SK-N-SH (cell line): ENCODE data around the gene SPNS1. TPM values are rescaled to one million over a fixed set of nuclear protein-coding genes. Genes with fewer than 3 reads are reported as not detected.

Experiments
- CTCF ChIA-PET: fragments of 300-600, 350-600 bp; formaldehyde crosslinking; extraction: SDS; loops from one replicate; lab custom pipeline; 2021; lab: Yijun Ruan, JAX
- POLR2A ChIA-PET: fragments of 350-600 bp; sonication (Branson Sonifier 250); formaldehyde crosslinking; extraction: SDS; loops from one replicate; lab custom pipeline; 2020; ENCODE audit warnings: antibody characterized with exemption, inconsistent platforms; lab: Yijun Ruan, JAX
- DNase-seq: peaks from one replicate; pipeline ENCODE4 v3.0.0; 2012
- H2AFZ ChIP-seq: fragments of 200-600 bp; sonication (generic); 2 replicates; pipeline ENCODE4 v1.8.1; 2016; ENCODE audit warnings: antibody characterized with exemption, mild to moderate bottlenecking, low read depth
- H3F3A ChIP-seq: fragments of 200-600 bp; sonication (generic); replicated peaks from 2 replicates; pipeline ENCODE3; 2016; ENCODE audit warnings: antibody characterized with exemption, mild to moderate bottlenecking; ENCODE audit not compliant: insufficient read depth
- H3K27ac ChIP-seq, 2 experiments: fragments of 200-500 bp in 1 of 2; fragments of 200-600 bp in 1 of 2; sonication (Bioruptor generic) in 1 of 2; sonication (generic), shearing (Covaris generic) in 1 of 2; 2 replicates each; pipeline versions ENCODE4 v1.5.1 to v1.6.1; 2014 to 2016; ENCODE audit warnings: low read depth in 2 of 2, inconsistent platforms in 1 of 2, low read length in 1 of 2, mild to moderate bottlenecking in 1 of 2, mixed read lengths in 1 of 2
- H3K27me3 ChIP-seq: fragments of 200-600 bp; sonication (generic), shearing (Covaris generic); 2 replicates; pipeline ENCODE4 v1.6.1; 2016; ENCODE audit warnings: mixed run types; ENCODE audit not compliant: insufficient read depth
- H3K36me3 ChIP-seq, 2 experiments: fragments of 200-500 bp in 1 of 2; fragments of 200-600 bp in 1 of 2; sonication (Bioruptor generic) in 1 of 2; sonication (generic) in 1 of 2; replicated peaks in 1 of 2; 2 replicates each; pipeline versions ENCODE3 to v1.5.1; 2014 to 2016; ENCODE audit warnings: low read length in 1 of 2, mild to moderate bottlenecking in 1 of 2; ENCODE audit not compliant: insufficient read depth in 2 of 2, control insufficient read depth in 1 of 2
- H3K4me1 ChIP-seq, 2 experiments: fragments of 200-500 bp in 1 of 2; fragments of 200-600 bp in 1 of 2; sonication (Bioruptor generic) in 1 of 2; sonication (generic), shearing (Covaris generic) in 1 of 2; 2 replicates each; pipeline versions ENCODE4 v1.5.1 to v1.6.1; 2014 to 2016; ENCODE audit warnings: low read depth in 1 of 2, low read length in 1 of 2, mixed run types in 1 of 2; ENCODE audit not compliant: insufficient read depth in 2 of 2, control insufficient read depth in 1 of 2
- H3K4me2 ChIP-seq: fragments of 200-600 bp; sonication (generic), shearing (Covaris generic); 2 replicates; pipeline ENCODE4 v1.6.1; 2017; ENCODE audit warnings: mixed run types
- H3K4me3 ChIP-seq, 2 experiments: fragments of 200-500 bp in 1 of 2; fragments of 200-600 bp in 1 of 2; sonication (Bioruptor generic) in 1 of 2; sonication (generic), shearing (Covaris generic) in 1 of 2; 2 replicates each; pipeline versions ENCODE4 v1.5.1 to v1.8.1; 2014 to 2016; ENCODE audit warnings: low read depth in 2 of 2, inconsistent platforms in 1 of 2, low read length in 1 of 2, mild to moderate bottlenecking in 1 of 2, mixed read lengths in 1 of 2, moderate library complexity in 1 of 2
- H3K79me2 ChIP-seq: fragments of 200-600 bp; sonication (generic); 2 replicates; pipeline ENCODE4 v1.8.1; 2017; ENCODE audit warnings: mild to moderate bottlenecking; ENCODE audit not compliant: insufficient read depth
- H3K9ac ChIP-seq: fragments of 200-600 bp; sonication (generic); 2 replicates; pipeline ENCODE4 v1.6.1; 2017; ENCODE audit warnings: mixed run types
- H3K9me2 ChIP-seq: fragments of 200-600 bp; sonication (generic); 2 replicates; pipeline ENCODE4 v1.6.1; 2017; ENCODE audit warnings: mixed run types
- H3K9me3 ChIP-seq: fragments of 200-600 bp; sonication (generic); 2 replicates; pipeline ENCODE4 v1.6.1; 2017; ENCODE audit warnings: mixed run types, mild to moderate bottlenecking, moderate library complexity
- H4K20me1 ChIP-seq: fragments of 200-600 bp; sonication (generic); 2 replicates; pipeline ENCODE4 v1.6.1; 2017; ENCODE audit warnings: mild to moderate bottlenecking, mixed run types; ENCODE audit not compliant: insufficient read depth
- ELF1 ChIP-seq: IDR thresholded peaks from 2 replicates; pipeline ENCODE4 v1.4.0; 2012
- EZH2phosphoT487 ChIP-seq: fragments of 200-600 bp; sonication (generic); IDR thresholded peaks from 2 replicates; pipeline ENCODE4 v1.6.1; 2017; ENCODE audit warnings: low read depth, mixed run types, mild to moderate bottlenecking, antibody characterized with exemption, moderate library complexity, borderline replicate concordance
- FOXM1 ChIP-seq: IDR thresholded peaks from 2 replicates; pipeline ENCODE4 v1.4.0; 2012; ENCODE audit warnings: low read depth, mild to moderate bottlenecking
- NRF1 ChIP-seq: IDR thresholded peaks from 2 replicates; pipeline ENCODE4 v1.6.1; 2012; ENCODE audit warnings: low read depth, mild to moderate bottlenecking, low read length
- REST ChIP-seq: IDR thresholded peaks from 2 replicates; pipeline ENCODE4 v1.6.1; 2012; ENCODE audit warnings: mild to moderate bottlenecking, low read depth, low read length, moderate library complexity
- RFX5 ChIP-seq: IDR thresholded peaks from 2 replicates; pipeline ENCODE4 v1.6.1; 2012; ENCODE audit warnings: mild to moderate bottlenecking, improper control_type of control experiment, low read length
- SIN3A ChIP-seq: IDR thresholded peaks from 2 replicates; pipeline ENCODE4 v1.6.1; 2012; ENCODE audit warnings: low read depth, mild to moderate bottlenecking, low read length, moderate library complexity, borderline replicate concordance
- TEAD4 ChIP-seq: IDR thresholded peaks from 2 replicates; pipeline ENCODE4 v1.4.0; 2012; ENCODE audit warnings: mild to moderate bottlenecking, borderline replicate concordance; ENCODE audit not compliant: insufficient read depth
- ZBTB33 ChIP-seq: IDR thresholded peaks from 2 replicates; pipeline ENCODE4 v1.4.0; 2012; ENCODE audit warnings: low read depth, borderline replicate concordance
- WGBS: methylation state at CpG from one replicate; pipeline ENCODE4 v1.1.6; 2017; ENCODE audit warnings: low lambda C conversion rate; 5-methylcytosine and 5-hydroxymethylcytosine counted together
- polyA plus RNA-seq, 3 experiments: library from polyadenylated mRNA; depleted of rRNA; stranded (reverse); fragments of >200 nt; gene quantifications; 2 replicates each; pipeline ENCODE4 v1.2.3, GENCODE V29; 2012
- TF ChIP-seq, protein P1 (sequence below): IDR thresholded peaks from 2 replicates; pipeline ENCODE4 v1.4.0; 2012; ENCODE audit warnings: low read depth, borderline replicate concordance

SPNS1 gene
- polyA plus RNA-seq, 1 of the 3 experiments (the other 2 are of a cell fraction) = 41.1 TPM

DNA sequence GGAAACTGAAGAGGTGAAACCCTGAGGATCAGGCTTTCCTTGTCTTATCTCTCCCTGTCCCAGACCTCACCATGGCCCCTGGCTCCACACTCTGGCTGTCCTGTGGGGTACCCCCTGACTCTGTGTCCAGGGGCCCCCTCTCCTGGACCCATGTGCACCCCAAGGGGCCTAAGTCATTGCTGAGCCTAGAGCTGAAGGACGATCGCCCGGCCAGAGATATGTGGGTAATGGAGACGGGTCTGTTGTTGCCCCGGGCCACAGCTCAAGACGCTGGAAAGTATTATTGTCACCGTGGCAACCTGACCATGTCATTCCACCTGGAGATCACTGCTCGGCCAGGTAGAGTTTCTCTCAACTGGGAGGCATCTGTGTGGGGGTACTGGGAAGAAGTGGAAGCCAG, 41.4 kb upstream of the SPNS1 start:
- H2AFZ ChIP-seq = no peak overlapping the region
- no peaks in the 10 kb centered on the region for H4K20me1 ChIP-seq
- DNase-seq = no peak
- no peaks in the 10 kb centered on the region for H3K27me3 ChIP-seq
- no peaks in the 10 kb centered on the region for H3K79me2 ChIP-seq
- TF ChIP-seq SIN3A (no peak), ELF1 (no peak), EZH2phosphoT487 (no peak), FOXM1 (no peak), RFX5 (no peak), REST (no peak)
- TF ChIP-seq, protein P1, sequence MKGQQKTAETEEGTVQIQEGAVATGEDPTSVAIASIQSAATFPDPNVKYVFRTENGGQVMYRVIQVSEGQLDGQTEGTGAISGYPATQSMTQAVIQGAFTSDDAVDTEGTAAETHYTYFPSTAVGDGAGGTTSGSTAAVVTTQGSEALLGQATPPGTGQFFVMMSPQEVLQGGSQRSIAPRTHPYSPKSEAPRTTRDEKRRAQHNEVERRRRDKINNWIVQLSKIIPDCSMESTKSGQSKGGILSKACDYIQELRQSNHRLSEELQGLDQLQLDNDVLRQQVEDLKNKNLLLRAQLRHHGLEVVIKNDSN = no peak
- H3K4me2 ChIP-seq = no peak overlapping the region
- no peaks in the 10 kb centered on the region for H3K9me3 ChIP-seq
- no peaks in the 10 kb centered on the region for H3K9me2 ChIP-seq
- H3K9ac ChIP-seq = no peak overlapping the region
- H3K36me3 ChIP-seq = no peaks in the 10 kb centered on the region
- no peaks in the 10 kb centered on the region for H3F3A ChIP-seq
- H3K4me1 ChIP-seq = no peaks in the 10 kb centered on the region
- H3K27ac ChIP-seq = no peak overlapping the region
- 73% methylated on average over 8 of the region's 8 CpGs for WGBS
- CTCF ChIA-PET = interaction anchor here (1.1 to 2.2 kb wide), 2 partner anchors 11 to 60 kb away, joined by 3 to 14 read pairs; no protein-coding TSS in a partner anchor
- POLR2A ChIA-PET = no interaction called here
- no peak overlapping the region for H3K4me3 ChIP-seq

GRCh38 chr16:28935346-28935745, 39.2 kb upstream of the SPNS1 start:
- no peaks in the 10 kb centered on the region for H3K4me1 ChIP-seq
- ChIA-PET POLR2A (no interaction called here), CTCF (interaction anchor here (1.8 kb wide), 1 partner anchor 10 kb away, joined by 5 read pairs; no protein-coding TSS in a partner anchor)
- TF ChIP-seq NRF1 = no peak
- TF ChIP-seq SIN3A = no peak
- TF ChIP-seq TEAD4 = no peak
- TF ChIP-seq ZBTB33 = no peak
- no peak for TF ChIP-seq ELF1
- 90% methylated on average over 3 of the region's 4 CpGs for WGBS
- H3K9ac ChIP-seq = no peak overlapping the region
- no peaks in the 10 kb centered on the region for H3K27me3 ChIP-seq
- DNase-seq = no peak
- no peaks in the 10 kb centered on the region for H4K20me1 ChIP-seq
- no peak overlapping the region for H2AFZ ChIP-seq
- H3K27ac ChIP-seq = no peak overlapping the region
- H3K36me3 ChIP-seq = no peaks in the 10 kb centered on the region
- no peaks in the 10 kb centered on the region for H3K9me3 ChIP-seq
- H3F3A ChIP-seq = no peaks in the 10 kb centered on the region
- no peak overlapping the region for H3K4me3 ChIP-seq
- H3K79me2 ChIP-seq = no peaks in the 10 kb centered on the region
- no peak overlapping the region for H3K4me2 ChIP-seq
- no peaks in the 10 kb centered on the region for H3K9me2 ChIP-seq
